ENCODE results near the gene LBH. TPM values are rescaled to one million over a fixed set of nuclear protein-coding genes. Genes with fewer than 3 reads are reported as not detected.

LBH gene
- 100 to 1,000 TPM; 118 to 123 TPM for total RNA-seq

- POLR2A ChIA-PET: interaction anchor here (0.6 to 3.5 kb wide), 24 partner anchors 8 to 629 kb away, joined by 3 to 21 read pairs (median 6); partner anchors contain the start of genes LCLAT1 and YPEL5
- CTCF ChIA-PET: interaction anchor here (0.6 to 3.7 kb wide), 9 partner anchors 8 to 238 kb away, joined by 3 to 16 read pairs (median 3); no protein-coding TSS in a partner anchor
These were observed at the start of gene LBH for GRCh38 chr2:30231212-30231995. Gene LBH (plus strand): TSS chr2:30231534. CDS start chr2:30231739, 205 bp downstream.

GRCh38 chr2:30184035-30184434 lies 47.3 kb upstream of the LBH start:
- ChIA-PET CTCF (interaction anchor here (1.1 kb wide), 1 partner anchor 19 kb away, joined by 3 read pairs; no protein-coding TSS in a partner anchor), POLR2A (no interaction called here)

GRCh38 chr2:30185178-30185577 lies 46.2 kb upstream of the LBH start:
- CTCF ChIA-PET: no interaction called here
- POLR2A ChIA-PET: no interaction called here

- ChIA-PET CTCF (no interaction called here), POLR2A (no interaction called here)
These were observed 43.0 kb upstream of the LBH start for GRCh38 chr2:30188292-30188691.

- POLR2A ChIA-PET: no interaction called here
- CTCF ChIA-PET: no interaction called here
These were observed 40.7 kb upstream of the LBH start for GRCh38 chr2:30190637-30191036.

GRCh38 chr2:30191107-30191506 lies 40.2 kb upstream of the LBH start:
- ChIA-PET POLR2A (no interaction called here), CTCF (no interaction called here)

- ChIA-PET POLR2A (no interaction called here), CTCF (no interaction called here)
These were observed 39.5 kb upstream of the LBH start for GRCh38 chr2:30191819-30192271.

GRCh38 chr2:30192314-30192713 lies 39.0 kb upstream of the LBH start:
- ChIA-PET CTCF (no interaction called here), POLR2A (no interaction called here)

- CTCF ChIA-PET: interaction anchor here (0.9 kb wide), 1 partner anchor 15 kb away, joined by 4 read pairs; no protein-coding TSS in a partner anchor
- POLR2A ChIA-PET: no interaction called here
These were observed 38.1 kb upstream of the LBH start for GRCh38 chr2:30193104-30193681.

GRCh38 chr2:30194421-30194820 lies 36.9 kb upstream of the LBH start:
- ChIA-PET POLR2A (no interaction called here), CTCF (interaction anchor here (0.9 kb wide), 1 partner anchor 14 kb away, joined by 4 read pairs; no protein-coding TSS in a partner anchor)

- CTCF ChIA-PET: interaction anchor here (0.7 kb wide), 1 partner anchor 417 kb away, joined by 3 read pairs; no protein-coding TSS in a partner anchor
- POLR2A ChIA-PET: no interaction called here
These were observed 36.3 kb upstream of the LBH start for GRCh38 chr2:30195016-30195415.

- CTCF ChIA-PET: no interaction called here
- POLR2A ChIA-PET: no interaction called here
These were observed 33.7 kb upstream of the LBH start for GRCh38 chr2:30197570-30198192.

GRCh38 chr2:30201990-30202389 lies 29.3 kb upstream of the LBH start:
- ChIA-PET POLR2A (no interaction called here), CTCF (interaction anchor here (0.9 to 1.3 kb wide), 2 partner anchors 37 to 510 kb away, joined by 3 read pairs; no protein-coding TSS in a partner anchor)

- ChIA-PET CTCF (interaction anchor here (0.7 to 1.3 kb wide), 2 partner anchors 38 to 509 kb away, joined by 3 to 4 read pairs; no protein-coding TSS in a partner anchor), POLR2A (no interaction called here)
These were observed 28.2 kb upstream of the LBH start for GRCh38 chr2:30203156-30203555.

GRCh38 chr2:30204281-30204680 lies 27.1 kb upstream of the LBH start:
- ChIA-PET POLR2A (no interaction called here), CTCF (interaction anchor here (0.6 to 1.3 kb wide), 4 partner anchors 22 to 508 kb away, joined by 3 to 4 read pairs (median 3); no protein-coding TSS in a partner anchor)

- ChIA-PET CTCF (no interaction called here), POLR2A (no interaction called here)
These were observed 25.9 kb upstream of the LBH start for GRCh38 chr2:30205456-30205855.

GRCh38 chr2:30206461-30207430 lies 24.6 kb upstream of the LBH start:
- ChIA-PET CTCF (interaction anchor here (0.7 to 4.4 kb wide), 4 partner anchors 24 to 503 kb away, joined by 3 to 32 read pairs (median 10); partner anchors contain the start of gene LBH), POLR2A (no interaction called here)

- ChIA-PET CTCF (interaction anchor here (0.7 to 4.4 kb wide), 15 partner anchors 9 to 501 kb away, joined by 3 to 32 read pairs (median 4); partner anchors contain the start of gene LBH), POLR2A (no interaction called here)
These were observed 22.9 kb upstream of the LBH start for GRCh38 chr2:30208453-30208852.

- CTCF ChIA-PET: interaction anchor here (0.7 to 4.4 kb wide), 16 partner anchors 11 to 507 kb away, joined by 3 to 32 read pairs (median 4); partner anchors contain the start of gene LBH
- POLR2A ChIA-PET: interaction anchor here (0.6 kb wide), 1 partner anchor 22 kb away, joined by 3 read pairs; the partner anchor contains the start of gene LBH
These were observed 22.1 kb upstream of the LBH start for GRCh38 chr2:30209227-30209626.
